HEK293 (cell line): ENCODE measurements around the gene PIGP.
A peak's percentile ranks its signal among the peaks of the same experiment; 100 is the strongest.

Source experiments
- KLF7 ChIP-seq: fragments of 450-650 bp; formaldehyde crosslinking; IDR thresholded peaks from 2 replicates; pipeline ENCODE4 v1.5.1; 2016; ENCODE audit warnings: missing biosample characterization, missing genetic modification characterization, borderline replicate concordance
- OVOL3 ChIP-seq: fragments of 450-650 bp; formaldehyde crosslinking; IDR thresholded peaks from 2 replicates; pipeline ENCODE4 v1.5.1; 2016; ENCODE audit warnings: missing biosample characterization, missing genetic modification characterization
- PRDM2 ChIP-seq: fragments of 450-650 bp; formaldehyde crosslinking; IDR thresholded peaks from 2 replicates; pipeline ENCODE4 v1.5.1; 2016; ENCODE audit warnings: missing biosample characterization, missing genetic modification characterization, borderline replicate concordance
- PRDM4 ChIP-seq: fragments of 450-650 bp; formaldehyde crosslinking; IDR thresholded peaks from 2 replicates; pipeline ENCODE4 v1.5.1; 2017; ENCODE audit warnings: missing biosample characterization, missing genetic modification characterization
- PRDM6 ChIP-seq: fragments of 450-650 bp; formaldehyde crosslinking; IDR thresholded peaks from 2 replicates; pipeline ENCODE4 v1.5.1; 2017; ENCODE audit warnings: missing biosample characterization, missing genetic modification characterization
- TCF7L2 ChIP-seq: IDR thresholded peaks from 2 replicates; pipeline ENCODE4 v1.6.1; 2011; ENCODE audit warnings: low read depth, mild to moderate bottlenecking, inconsistent platforms, low read length, moderate library complexity, borderline replicate concordance
- WT1 ChIP-seq: fragments of 450-650 bp; formaldehyde crosslinking; IDR thresholded peaks from 2 replicates; pipeline ENCODE4 v1.5.1; 2016; ENCODE audit warnings: missing biosample characterization, missing genetic modification characterization
- YY1 ChIP-seq: fragments of 450-650 bp; formaldehyde crosslinking; IDR thresholded peaks from 2 replicates; pipeline ENCODE4 v1.5.1; 2018; ENCODE audit warnings: missing biosample characterization, missing genetic modification characterization
- ZBTB48 ChIP-seq: fragments of 450-650 bp; formaldehyde crosslinking; IDR thresholded peaks from 2 replicates; pipeline ENCODE4 v1.5.1; 2016; ENCODE audit warnings: missing biosample characterization, missing genetic modification characterization
- ZBTB8A ChIP-seq: fragments of 450-650 bp; formaldehyde crosslinking; IDR thresholded peaks from 2 replicates; pipeline ENCODE4 v1.5.1; 2016; ENCODE audit warnings: missing biosample characterization, missing genetic modification characterization
- ZNF114 ChIP-seq: fragments of 450-650 bp; formaldehyde crosslinking; IDR thresholded peaks from 2 replicates; pipeline ENCODE4 v1.5.0; 2017; ENCODE audit warnings: missing biosample characterization, missing genetic modification characterization
- ZNF140 ChIP-seq: fragments of 450-650 bp; formaldehyde crosslinking; IDR thresholded peaks from 2 replicates; pipeline ENCODE4 v1.5.1; 2016; ENCODE audit warnings: missing biosample characterization, missing genetic modification characterization
- ZNF157 ChIP-seq: fragments of 450-650 bp; formaldehyde crosslinking; IDR thresholded peaks from 2 replicates; pipeline ENCODE4 v1.5.1; 2016; ENCODE audit warnings: missing biosample characterization, missing genetic modification characterization
- ZNF175 ChIP-seq: fragments of 450-650 bp; formaldehyde crosslinking; IDR thresholded peaks from 2 replicates; pipeline ENCODE4 v1.5.1; 2016; ENCODE audit warnings: missing biosample characterization, missing genetic modification characterization
- ZNF2 ChIP-seq: fragments of 450-650 bp; formaldehyde crosslinking; IDR thresholded peaks from 2 replicates; pipeline ENCODE4 v1.5.1; 2016; ENCODE audit warnings: missing biosample characterization, missing genetic modification characterization
- ZNF248 ChIP-seq: fragments of 450-650 bp; formaldehyde crosslinking; IDR thresholded peaks from 2 replicates; pipeline ENCODE4 v1.5.1; 2017; ENCODE audit warnings: missing biosample characterization, missing genetic modification characterization
- ZNF37A ChIP-seq: fragments of 450-650 bp; IDR thresholded peaks from 2 replicates; pipeline ENCODE4 v1.5.1; 2018; ENCODE audit warnings: missing biosample characterization, missing genetic modification characterization
- ZNF423 ChIP-seq: fragments of 450-650 bp; formaldehyde crosslinking; IDR thresholded peaks from 2 replicates; pipeline ENCODE4 v1.5.1; 2016; ENCODE audit warnings: missing biosample characterization, missing genetic modification characterization
- ZNF426 ChIP-seq: fragments of 450-650 bp; formaldehyde crosslinking; IDR thresholded peaks from 2 replicates; pipeline ENCODE4 v1.5.1; 2017; ENCODE audit warnings: missing biosample characterization, missing genetic modification characterization, mild to moderate bottlenecking, inconsistent platforms, moderate library complexity
- ZNF510 ChIP-seq: fragments of 450-650 bp; formaldehyde crosslinking; IDR thresholded peaks from 2 replicates; pipeline ENCODE4 v1.5.1; 2018; ENCODE audit warnings: mild to moderate bottlenecking, missing genetic modification characterization, missing biosample characterization; ENCODE audit not compliant: insufficient replicate concordance
- ZNF513 ChIP-seq: fragments of 450-650 bp; IDR thresholded peaks from 2 replicates; pipeline ENCODE4 v1.5.1; 2018; ENCODE audit warnings: missing biosample characterization, missing genetic modification characterization
- ZNF596 ChIP-seq: fragments of 450-650 bp; IDR thresholded peaks from 2 replicates; pipeline ENCODE4 v1.5.0; 2018; ENCODE audit warnings: missing biosample characterization, mild to moderate bottlenecking, missing genetic modification characterization, moderate library complexity
- ZNF639 ChIP-seq: fragments of 450-650 bp; formaldehyde crosslinking; IDR thresholded peaks from 2 replicates; pipeline ENCODE4 v1.5.1; 2016; ENCODE audit warnings: missing biosample characterization, missing genetic modification characterization
- ZNF660 ChIP-seq: fragments of 450-650 bp; IDR thresholded peaks from 2 replicates; pipeline ENCODE4 v1.5.1; 2018; ENCODE audit warnings: missing biosample characterization, mild to moderate bottlenecking, missing genetic modification characterization
- ZNF704 ChIP-seq: fragments of 450-650 bp; formaldehyde crosslinking; IDR thresholded peaks from 2 replicates; pipeline ENCODE4 v1.5.1; 2016; ENCODE audit warnings: missing biosample characterization, missing genetic modification characterization
- ZNF837 ChIP-seq: fragments of 450-650 bp; formaldehyde crosslinking; IDR thresholded peaks from 2 replicates; pipeline ENCODE4 v1.5.1; 2016; ENCODE audit warnings: missing biosample characterization, missing genetic modification characterization

Gene PIGP

GRCh38 chr21:37119421-37120218 lies 46.7 kb upstream of the PIGP start (continued):
- TF ChIP-seq ZNF704 (tag by site-specific recombination) (no peak), ZNF248 (tag by site-specific recombination) (no peak), ZBTB8A (tag by site-specific recombination) (no peak), ZBTB48 (no peak), WT1 (tag by site-specific recombination) (no peak), PRDM2 (tag by site-specific recombination) (no peak), PRDM4 (tag by site-specific recombination) (no peak), ZNF660 (tag by site-specific recombination) (no peak), OVOL3 (tag by site-specific recombination) (no peak), KLF7 (tag by site-specific recombination) (no peak), ZNF175 (tag by site-specific recombination) (no peak), YY1 (tag by site-specific recombination) (no peak), ZNF157 (tag by site-specific recombination) (no peak), ZNF114 (tag by site-specific recombination) (no peak), ZNF37A (no peak), TCF7L2 (no peak), ZNF837 (tag by site-specific recombination) (no peak), ZNF596 (tag by site-specific recombination) (no peak), ZNF426 (tag by site-specific recombination) (no peak), ZNF140 (tag by site-specific recombination) (no peak), ZNF639 (no peak), ZNF423 (no peak), ZNF510 (tag by site-specific recombination) (no peak), ZNF513 (no peak), ZNF2 (tag by site-specific recombination) (no peak), PRDM6 (peak; percentile 56; the same call in 1 of the 2 replicates)
